K562 (cell line): ENCODE measurements around the gene PLPP4. TPM values are rescaled to one million over a fixed set of nuclear protein-coding genes. Genes with fewer than 3 reads are reported as not detected.

Experiments
- CBFA2T3 ChIP-seq: fragments of 450-650 bp; IDR thresholded peaks from 2 replicates; pipeline ENCODE4 v1.6.1; 2017
- CSDE1 ChIP-seq, 2 experiments: fragments of 450-650 bp; IDR thresholded peaks; 2 replicates each; pipeline ENCODE4 v1.6.1; 2016; ENCODE audit warnings: mild to moderate bottlenecking in 1 of 2
- ESRRB ChIP-seq: fragments of 250-450 bp; sonication (Bioruptor Pico); IDR thresholded peaks from 2 replicates; pipeline ENCODE4 v1.5.0; 2020; ENCODE audit warnings: mild to moderate bottlenecking, moderate library complexity, borderline replicate concordance
- KAT7 ChIP-seq: sonication (generic); formaldehyde crosslinking; IDR thresholded peaks from 2 replicates; pipeline ENCODE4 v1.8.0; 2022; ENCODE audit warnings: missing genetic modification reagents, mild to moderate bottlenecking, borderline replicate concordance
- RBBP5 ChIP-seq: fragments of 200-600 bp; sonication (generic); IDR thresholded peaks from 2 replicates; pipeline ENCODE4 v1.6.1; 2012; ENCODE audit warnings: borderline replicate concordance, mild to moderate bottlenecking, low read length, control low read depth, inconsistent platforms; ENCODE audit not compliant: insufficient read depth, poor library complexity, severe bottlenecking
- polyA plus RNA-seq, 8 experiments: library from polyadenylated mRNA; depleted of rRNA in 4 of 8; stranded (reverse) in 5 of 8; unstranded in 3 of 8; fragments of >200 nt; fragmentation: Nextera tagmentation in 2 of 8; fragmentation: Illumina TruSeq in 1 of 8; extraction: Ambion mirVana in 2 of 8; extraction: Trizol in 1 of 8; gene quantifications; 2 replicates each; pipeline versions ENCODE4 v1.2.1 to v1.2.3, GENCODE V29; 2011 to 2014; ENCODE audit warnings: inconsistent platforms in 1 of 8, missing spikeins in 1 of 8
- total RNA-seq, 7 experiments: library from RNA; depleted of rRNA in 6 of 7; stranded (reverse); fragments of >200 nt in 6 of 7; fragmentation: Illumina TruSeq in 2 of 7; extraction: Trizol in 2 of 7; gene quantifications; 2 replicates each; pipeline versions ENCODE4 v1.2.1 to v1.2.3, GENCODE V29; 2011 to 2021; ENCODE audit warnings: low replicate concordance in 1 of 7
- TF ChIP-seq, protein P1 (sequence below): fragments of 250-450 bp; sonication (Bioruptor Pico); IDR thresholded peaks from 2 replicates; pipeline ENCODE4 v1.5.0; 2020; ENCODE audit warnings: mild to moderate bottlenecking, borderline replicate concordance
- TF ChIP-seq, protein P2 (sequence below): sonication (generic); formaldehyde crosslinking; IDR thresholded peaks from 2 replicates; pipeline ENCODE4 v1.8.0; 2022; ENCODE audit warnings: missing genetic modification reagents, mild to moderate bottlenecking, moderate library complexity, borderline replicate concordance
- TF ChIP-seq, protein P3 (sequence below): fragments of 150-350 bp; IDR thresholded peaks from 2 replicates; pipeline ENCODE4 v1.6.1; 2014; ENCODE audit warnings: low read depth, mild to moderate bottlenecking, low read length, borderline replicate concordance

The PLPP4 gene
- total and polyA plus RNA-seq, 9 of the 15 experiments (the other 6 are each of a cell fraction or from before 2014, with no cell fraction given): 0.08 TPM; not detected in 8

DNA sequence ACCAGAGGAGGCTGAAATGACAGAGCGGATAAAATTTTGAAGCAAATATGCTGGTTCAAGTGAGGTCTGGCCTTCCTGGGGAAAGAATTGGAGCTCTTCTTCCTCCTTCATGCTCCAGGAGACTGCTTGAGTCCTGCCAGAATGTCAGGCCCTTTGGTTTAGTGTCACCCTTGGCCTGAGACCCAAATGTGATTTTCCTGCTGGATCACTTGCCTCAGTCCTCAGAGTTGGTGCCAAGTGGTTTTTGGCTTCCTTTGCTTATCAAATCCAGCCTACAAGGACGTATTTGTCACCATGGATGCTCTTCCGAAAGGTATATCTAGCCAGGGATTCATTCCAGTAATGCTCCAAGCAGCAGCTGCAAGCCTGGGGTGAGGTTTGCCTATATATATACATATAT is 118.4 kb downstream of the PLPP4 start (continued):
- TF ChIP-seq, protein P1, sequence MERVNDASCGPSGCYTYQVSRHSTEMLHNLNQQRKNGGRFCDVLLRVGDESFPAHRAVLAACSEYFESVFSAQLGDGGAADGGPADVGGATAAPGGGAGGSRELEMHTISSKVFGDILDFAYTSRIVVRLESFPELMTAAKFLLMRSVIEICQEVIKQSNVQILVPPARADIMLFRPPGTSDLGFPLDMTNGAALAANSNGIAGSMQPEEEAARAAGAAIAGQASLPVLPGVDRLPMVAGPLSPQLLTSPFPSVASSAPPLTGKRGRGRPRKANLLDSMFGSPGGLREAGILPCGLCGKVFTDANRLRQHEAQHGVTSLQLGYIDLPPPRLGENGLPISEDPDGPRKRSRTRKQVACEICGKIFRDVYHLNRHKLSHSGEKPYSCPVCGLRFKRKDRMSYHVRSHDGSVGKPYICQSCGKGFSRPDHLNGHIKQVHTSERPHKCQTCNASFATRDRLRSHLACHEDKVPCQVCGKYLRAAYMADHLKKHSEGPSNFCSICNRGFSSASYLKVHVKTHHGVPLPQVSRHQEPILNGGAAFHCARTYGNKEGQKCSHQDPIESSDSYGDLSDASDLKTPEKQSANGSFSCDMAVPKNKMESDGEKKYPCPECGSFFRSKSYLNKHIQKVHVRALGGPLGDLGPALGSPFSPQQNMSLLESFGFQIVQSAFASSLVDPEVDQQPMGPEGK (CRISPR knock-in tag): no peak
- TF ChIP-seq, protein P2, sequence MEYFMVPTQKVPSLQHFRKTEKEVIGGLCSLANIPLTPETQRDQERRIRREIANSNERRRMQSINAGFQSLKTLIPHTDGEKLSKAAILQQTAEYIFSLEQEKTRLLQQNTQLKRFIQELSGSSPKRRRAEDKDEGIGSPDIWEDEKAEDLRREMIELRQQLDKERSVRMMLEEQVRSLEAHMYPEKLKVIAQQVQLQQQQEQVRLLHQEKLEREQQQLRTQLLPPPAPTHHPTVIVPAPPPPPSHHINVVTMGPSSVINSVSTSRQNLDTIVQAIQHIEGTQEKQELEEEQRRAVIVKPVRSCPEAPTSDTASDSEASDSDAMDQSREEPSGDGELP (CRISPR knock-in tag): no peak
- TF ChIP-seq KAT7 (CRISPR knock-in tag): no peak
- TF ChIP-seq ESRRB (CRISPR knock-in tag): no peak
- TF ChIP-seq, protein P3, sequence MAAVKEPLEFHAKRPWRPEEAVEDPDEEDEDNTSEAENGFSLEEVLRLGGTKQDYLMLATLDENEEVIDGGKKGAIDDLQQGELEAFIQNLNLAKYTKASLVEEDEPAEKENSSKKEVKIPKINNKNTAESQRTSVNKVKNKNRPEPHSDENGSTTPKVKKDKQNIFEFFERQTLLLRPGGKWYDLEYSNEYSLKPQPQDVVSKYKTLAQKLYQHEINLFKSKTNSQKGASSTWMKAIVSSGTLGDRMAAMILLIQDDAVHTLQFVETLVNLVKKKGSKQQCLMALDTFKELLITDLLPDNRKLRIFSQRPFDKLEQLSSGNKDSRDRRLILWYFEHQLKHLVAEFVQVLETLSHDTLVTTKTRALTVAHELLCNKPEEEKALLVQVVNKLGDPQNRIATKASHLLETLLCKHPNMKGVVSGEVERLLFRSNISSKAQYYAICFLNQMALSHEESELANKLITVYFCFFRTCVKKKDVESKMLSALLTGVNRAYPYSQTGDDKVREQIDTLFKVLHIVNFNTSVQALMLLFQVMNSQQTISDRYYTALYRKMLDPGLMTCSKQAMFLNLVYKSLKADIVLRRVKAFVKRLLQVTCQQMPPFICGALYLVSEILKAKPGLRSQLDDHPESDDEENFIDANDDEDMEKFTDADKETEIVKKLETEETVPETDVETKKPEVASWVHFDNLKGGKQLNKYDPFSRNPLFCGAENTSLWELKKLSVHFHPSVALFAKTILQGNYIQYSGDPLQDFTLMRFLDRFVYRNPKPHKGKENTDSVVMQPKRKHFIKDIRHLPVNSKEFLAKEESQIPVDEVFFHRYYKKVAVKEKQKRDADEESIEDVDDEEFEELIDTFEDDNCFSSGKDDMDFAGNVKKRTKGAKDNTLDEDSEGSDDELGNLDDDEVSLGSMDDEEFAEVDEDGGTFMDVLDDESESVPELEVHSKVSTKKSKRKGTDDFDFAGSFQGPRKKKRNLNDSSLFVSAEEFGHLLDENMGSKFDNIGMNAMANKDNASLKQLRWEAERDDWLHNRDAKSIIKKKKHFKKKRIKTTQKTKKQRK: no peak
- TF ChIP-seq RBBP5: no peak
- no peak for TF ChIP-seq CBFA2T3
- no peak for TF ChIP-seq CSDE1 (IDR thresholded peaks at IDR 0.05)
